Epidermal melanocyte (primary cell): ENCODE measurements around the gene GALE.
"Not testable (repeated sequence)": the region's sequence is repeated elsewhere in the genome, so short reads cannot be mapped to it uniquely, and the experiment has no call there.

Source experiments
- DNase-seq: peaks from one replicate; pipeline ENCODE4 v3.0.0; 2011; ENCODE audit warnings: low spot score; ENCODE audit not compliant: insufficient read length

The GALE gene

GRCh38 chr1:23793018-23793781 is 7.4 kb downstream of the GALE start:
- no peak for DNase-seq

DNA sequence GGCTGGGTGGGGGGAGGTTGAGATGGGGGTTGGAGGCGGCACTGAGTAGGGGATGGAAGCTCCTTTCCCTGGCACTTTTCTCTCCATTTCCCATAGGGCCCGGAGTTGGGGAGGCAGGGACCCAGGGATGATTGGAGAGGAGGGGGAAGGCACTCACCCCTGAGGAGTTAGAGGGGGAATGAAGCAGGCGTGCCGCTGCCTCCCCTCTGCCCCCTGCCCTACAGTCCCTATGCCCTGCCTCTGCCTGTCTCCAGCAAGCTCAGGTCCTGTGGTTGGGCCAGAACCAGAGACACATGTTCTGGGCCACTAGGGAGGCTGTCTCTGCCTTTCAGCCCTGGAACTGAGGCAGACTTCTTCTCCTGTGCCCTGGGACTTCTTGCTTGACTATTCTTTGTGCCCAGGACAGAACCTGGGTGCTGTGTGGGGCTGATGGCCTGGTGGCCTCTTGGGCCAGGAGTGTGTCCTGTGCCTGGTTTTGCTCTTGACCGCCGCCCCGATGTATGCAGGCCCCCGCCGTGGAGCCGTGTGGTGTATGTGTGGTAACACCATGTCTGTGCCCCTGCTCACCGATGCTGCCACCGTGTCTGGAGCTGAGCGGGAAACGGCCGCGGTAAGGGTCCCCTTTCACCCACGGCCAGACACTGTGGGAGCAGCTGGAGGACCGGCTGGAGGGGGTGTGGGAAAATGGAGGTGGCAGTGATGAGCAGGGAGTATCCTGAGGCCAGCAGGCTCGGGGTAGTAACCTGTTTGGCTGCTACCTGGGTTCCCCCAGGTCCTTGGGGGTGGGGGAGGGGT is 8.2 kb downstream of the GALE start:
- DNase-seq = no peak

DNA sequence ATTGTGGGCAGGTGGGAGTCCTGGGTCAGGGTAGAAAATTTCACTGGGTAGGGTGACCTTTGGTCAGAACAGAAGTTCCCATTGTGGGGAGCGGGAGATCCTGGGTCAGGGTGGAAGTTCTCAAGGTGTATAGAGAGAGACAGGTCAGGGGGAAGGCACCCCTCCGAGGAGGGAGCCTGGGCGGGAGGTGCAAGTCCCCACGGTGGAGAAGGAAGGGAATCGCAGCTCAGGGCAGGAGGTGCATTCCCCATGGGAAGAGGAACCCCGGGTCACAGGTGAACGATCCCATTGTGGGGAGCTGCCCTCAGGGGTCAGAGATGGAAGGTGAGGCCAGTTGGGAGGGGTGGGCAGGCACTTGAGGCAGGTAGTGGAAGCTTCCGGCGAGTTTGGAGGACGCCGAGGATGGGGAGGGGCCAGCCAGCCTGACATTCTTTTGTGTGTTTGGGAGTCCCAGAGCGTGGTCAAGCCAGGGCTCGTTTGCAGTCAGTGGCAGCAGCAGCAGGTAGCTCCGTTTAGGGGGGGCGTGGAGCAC is 9.0 kb downstream of the GALE start:
- DNase-seq = no peak

GRCh38 chr1:23790696-23791515 is 9.6 kb downstream of the GALE start, which contains the start of gene LYPLA2:
Gene LYPLA2 (plus strand): TSS chr1:23791145. CDS start chr1:23792683, 1,538 bp downstream.
- DNase-seq = peak; percentile 97

DNA sequence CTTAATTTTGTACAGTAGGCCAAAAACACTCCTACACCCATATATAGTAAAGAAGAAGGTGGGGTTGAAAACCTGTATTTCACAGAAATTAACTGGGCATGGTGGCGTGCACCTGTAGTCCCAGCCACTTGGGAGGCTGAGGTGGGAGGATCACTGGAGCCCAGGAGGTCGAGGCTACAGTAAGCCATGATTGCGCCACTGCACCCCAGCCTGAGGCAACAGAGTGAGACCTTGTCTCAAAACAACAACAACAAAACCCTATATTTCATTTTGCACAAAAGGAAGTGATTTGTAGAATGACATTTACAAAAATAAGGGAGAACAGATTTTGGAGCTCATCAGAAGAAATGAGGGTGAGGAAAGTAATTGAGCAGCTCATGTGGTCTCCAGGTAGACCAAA is 11.9 kb downstream of the GALE start:
- no peak for DNase-seq

GRCh38 chr1:23787701-23788100 is 12.9 kb downstream of the GALE start:
- DNase-seq = no peak

GRCh38 chr1:23784846-23785245 is 15.7 kb downstream of the GALE start:
- no peak for DNase-seq

DNA sequence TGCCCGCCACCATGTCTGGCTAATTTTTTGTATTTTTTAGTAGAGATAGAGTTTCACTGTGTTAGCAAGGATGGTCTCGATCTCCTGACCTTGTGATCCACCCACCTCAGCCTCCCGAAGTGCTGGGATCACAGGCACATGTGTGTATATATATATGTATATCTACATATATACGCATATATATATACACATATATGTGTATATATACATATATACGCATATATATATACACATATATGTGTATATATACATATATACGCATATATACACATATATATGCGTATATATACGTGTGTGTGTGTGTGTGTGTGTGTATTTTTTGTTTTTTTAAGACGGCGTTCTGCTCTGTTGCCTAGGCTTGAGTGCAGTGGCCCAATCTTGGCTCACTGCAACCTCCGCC is 17.4 kb downstream of the GALE start:
- DNase-seq = not testable (repeated sequence)

DNA sequence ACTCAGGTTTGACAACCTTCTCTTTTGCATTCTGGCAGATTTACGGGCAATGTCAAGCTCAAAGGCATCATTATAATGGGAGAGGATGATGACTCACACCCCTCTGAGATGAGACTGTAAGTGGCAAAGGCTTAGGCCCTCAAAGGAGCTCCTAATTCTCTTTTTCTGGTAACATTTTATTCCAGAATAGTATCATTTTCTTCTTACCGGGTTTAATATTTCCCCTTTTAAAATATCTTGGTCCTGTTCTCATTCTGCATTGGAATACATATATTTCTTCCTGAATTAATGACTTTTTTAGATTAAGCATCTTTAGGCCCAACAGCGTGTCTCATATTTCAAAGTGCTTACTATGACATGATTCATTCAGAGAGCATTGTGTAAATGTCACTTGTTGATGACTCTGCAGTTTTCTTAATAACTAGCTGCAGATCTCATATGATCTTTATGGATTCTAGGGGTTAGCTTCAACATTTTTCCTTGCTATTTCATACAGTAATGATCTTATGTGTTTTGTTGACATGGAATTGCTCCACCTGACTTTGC is 20.7 kb downstream of the GALE start:
- no peak for DNase-seq

DNA sequence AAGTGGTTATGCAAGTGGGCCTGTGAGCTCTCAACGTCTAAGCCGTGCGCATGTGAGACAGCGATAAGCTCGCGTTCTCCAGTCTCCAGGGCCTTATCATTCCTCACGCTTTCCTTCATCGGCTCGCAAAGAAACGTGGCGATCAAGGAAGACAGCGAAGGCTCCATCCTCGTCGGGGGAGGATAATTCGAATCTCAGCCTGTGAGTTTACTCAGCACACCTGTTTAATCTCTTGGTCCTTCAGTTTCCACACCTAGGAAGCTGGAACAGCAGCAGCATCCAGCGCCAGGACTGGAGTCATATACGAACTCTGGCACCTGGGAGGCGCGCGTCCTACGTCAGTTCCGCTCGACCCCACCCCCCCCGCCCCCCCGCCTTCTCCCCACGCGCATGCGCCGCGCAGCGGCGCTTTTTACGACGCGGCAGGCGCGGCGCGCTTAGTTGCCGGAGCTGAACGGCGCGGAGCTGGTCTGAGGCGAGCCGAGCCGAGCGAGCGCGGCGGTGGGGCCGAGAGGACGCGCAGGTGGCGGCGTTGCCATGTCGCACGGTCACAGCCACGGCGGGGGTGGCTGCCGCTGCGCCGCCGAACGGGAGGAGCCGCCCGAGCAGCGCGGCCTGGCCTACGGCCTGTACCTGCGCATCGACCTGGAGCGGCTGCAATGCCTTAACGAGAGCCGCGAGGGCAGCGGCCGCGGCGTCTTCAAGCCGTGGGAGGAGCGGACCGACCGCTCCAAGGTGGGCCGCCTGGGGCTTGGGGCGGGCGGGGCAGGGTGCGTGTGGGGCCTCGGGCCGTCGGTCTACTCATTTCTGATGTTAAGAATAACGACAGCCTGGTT is 22.4 kb downstream of the GALE start, which contains the start of gene PITHD1:
Gene PITHD1 (plus strand): TSS at position 440 of the 836 bp plus-strand sequence. CDS start 98 bp downstream, at position 538.
- DNase-seq = peak; percentile 91

DNA sequence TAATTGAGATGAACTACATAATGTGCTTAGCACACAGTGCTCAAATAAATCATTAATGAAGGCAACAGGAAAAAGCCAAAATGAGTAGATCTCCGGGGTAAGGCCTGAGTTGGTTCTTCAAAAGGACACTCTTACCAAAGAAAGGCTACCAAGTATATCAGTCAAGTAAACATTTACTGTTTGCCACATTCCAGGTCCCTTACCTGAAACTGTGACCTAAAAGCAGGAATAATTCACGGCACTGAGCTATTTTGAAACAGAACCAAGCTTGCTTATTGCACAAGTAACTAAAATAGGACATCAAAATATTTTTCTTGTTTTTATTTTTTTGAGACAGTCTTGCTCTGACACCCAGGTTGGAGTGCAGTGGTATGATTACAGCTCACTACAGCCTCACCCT is 24.3 kb downstream of the GALE start:
- DNase-seq = no peak

GRCh38 chr1:23774174-23774880 is 26.2 kb downstream of the GALE start:
- no peak for DNase-seq

GRCh38 chr1:23772854-23773242 is 27.7 kb downstream of the GALE start:
- no peak for DNase-seq

GRCh38 chr1:23772049-23772853 is 28.3 kb downstream of the GALE start:
- no peak for DNase-seq

DNA sequence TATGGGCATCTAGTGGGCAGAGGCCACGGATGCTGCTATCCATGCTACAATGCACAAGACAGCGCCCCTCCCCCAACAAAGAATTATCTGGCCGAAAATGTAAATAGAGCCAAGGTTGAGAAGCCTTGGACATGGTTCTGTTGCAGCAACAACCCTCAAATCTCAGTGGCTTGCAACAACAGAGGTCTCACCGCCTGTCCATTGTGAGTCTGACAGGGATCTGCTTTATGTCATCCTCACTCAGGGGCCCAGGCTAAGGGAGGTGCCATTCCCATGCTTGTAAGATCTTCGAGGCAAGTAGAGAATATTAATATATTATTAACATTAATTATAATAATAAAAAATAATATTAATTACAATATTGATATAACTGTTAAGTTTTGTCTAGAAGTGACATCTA is 31.8 kb downstream of the GALE start:
- no peak for DNase-seq

GRCh38 chr1:23763041-23763577 is 37.4 kb downstream of the GALE start:
- DNase-seq = no peak

- no peak for DNase-seq
Observed at GRCh38 chr1:23759277-23759676, 41.3 kb downstream of the GALE start.

DNA sequence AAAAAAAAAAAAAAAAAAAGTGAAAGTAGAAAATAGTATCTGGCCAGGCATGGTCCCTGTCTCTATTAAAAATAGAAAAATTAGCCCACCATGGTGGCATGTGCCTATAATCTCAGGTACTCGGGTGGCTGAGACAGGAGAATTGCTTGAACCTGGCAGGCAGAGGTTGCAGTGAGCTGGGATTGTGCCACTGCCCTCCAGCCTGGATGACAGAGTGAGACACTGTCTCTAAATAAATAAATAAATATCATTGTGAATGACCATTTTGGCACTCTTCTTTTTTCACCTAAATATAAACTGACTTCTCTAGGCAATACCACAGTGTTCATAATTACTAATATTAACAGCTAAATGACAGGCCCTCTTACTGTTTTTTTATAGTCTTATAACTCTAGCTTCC is 42.7 kb downstream of the GALE start:
- no peak for DNase-seq
